ENCODE data around the gene TCEAL2.
"Not testable (repeated sequence)": the region's sequence is repeated elsewhere in the genome, so short reads cannot be mapped to it uniquely, and the experiment has no call there.

TCEAL2 gene

DNA sequence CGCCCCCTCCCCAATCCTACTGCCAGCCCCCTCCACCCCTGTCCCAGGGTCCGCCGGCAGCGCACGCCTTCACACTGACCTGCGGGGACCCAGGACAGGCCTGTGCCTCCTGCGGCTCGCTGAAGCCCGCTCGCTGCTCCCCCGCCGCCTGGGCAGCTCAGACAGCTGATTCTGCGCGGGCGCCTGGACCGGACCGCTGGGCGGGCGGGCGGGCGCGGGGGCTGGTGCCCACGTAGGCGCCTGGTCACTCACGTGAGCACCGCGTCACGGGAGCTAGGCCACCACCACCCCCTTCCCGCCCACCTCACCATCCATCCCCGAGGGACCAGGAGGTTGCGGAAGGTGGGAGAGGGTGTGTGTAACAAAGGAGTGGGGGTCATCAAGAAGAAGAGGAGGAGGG, 16.8 kb downstream of the TCEAL2 start, which contains the start of gene TCEAL6:
Gene TCEAL6 (minus strand): TSS at position 208 of the 400 bp plus-strand sequence.
- H3K27ac ChIP-seq (ENCODE audit: low read depth, low read length); H3K9ac ChIP-seq (ENCODE audit: low read length); H3K36me3 ChIP-seq (ENCODE audit: insufficient read depth, low read length); H3K4me3 ChIP-seq (ENCODE audit: low read depth in 1 of 2, low read length in 2 of 2); H3K4me1 ChIP-seq (ENCODE audit: insufficient read depth, low read length); H3K9me3 ChIP-seq (ENCODE audit: low read length): not testable (repeated sequence)
- H3K27me3 ChIP-seq (ENCODE audit: control insufficient read depth in 1 of 2, insufficient read depth in 2 of 2, low read length in 2 of 2) = peaks cover 12% of the 10 kb centered on the region in 2 donors

DNA sequence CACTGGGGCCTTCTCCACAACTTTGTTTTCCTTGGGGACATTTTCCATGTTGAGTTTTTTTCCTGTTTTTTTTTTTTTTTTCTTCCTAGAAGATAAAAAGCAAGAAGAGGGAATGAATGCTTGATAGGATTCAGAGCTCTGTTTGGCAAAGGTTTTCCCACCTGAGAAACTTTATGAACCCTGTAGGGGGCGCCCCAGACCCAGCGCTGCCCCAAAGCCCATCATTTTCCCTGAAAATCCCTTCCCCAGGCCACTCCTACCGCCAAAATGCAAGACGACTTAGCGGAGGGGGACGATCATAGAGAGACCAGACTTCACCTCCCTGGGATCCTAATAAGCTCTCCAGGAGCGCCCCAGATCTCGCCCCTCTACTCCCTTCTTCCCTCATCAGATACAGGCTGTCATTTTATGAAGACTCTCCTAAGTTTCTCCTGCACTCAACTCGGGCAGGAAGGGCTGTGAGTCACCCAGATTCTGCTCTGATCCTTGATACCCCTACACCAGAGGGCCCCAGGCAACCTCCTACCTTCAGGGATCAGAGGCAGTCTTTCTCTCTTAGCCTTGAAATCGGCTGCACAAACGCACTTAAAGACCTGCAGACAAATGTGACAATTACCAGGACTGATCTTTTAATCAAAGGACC, 28.9 kb downstream of the TCEAL2 start:
- Histone ChIP-seq H3K36me3 (ENCODE audit: insufficient read depth, low read length) (no peaks in the 10 kb centered on the region), H3K27me3 (ENCODE audit: control insufficient read depth in 1 of 2, insufficient read depth in 2 of 2, low read length in 2 of 2) (peaks cover 11 to 30% of the 10 kb centered on the region in 2 donors), H3K9me3 (ENCODE audit: low read length) (no peaks in the 10 kb centered on the region), H3K4me1 (ENCODE audit: insufficient read depth, low read length) (no peaks in the 10 kb centered on the region), H3K4me3 (ENCODE audit: low read depth in 1 of 2, low read length in 2 of 2) (no peak overlapping the region), H3K9ac (ENCODE audit: low read length) (no peak overlapping the region), H3K27ac (ENCODE audit: low read depth, low read length) (no peak overlapping the region)

DNA sequence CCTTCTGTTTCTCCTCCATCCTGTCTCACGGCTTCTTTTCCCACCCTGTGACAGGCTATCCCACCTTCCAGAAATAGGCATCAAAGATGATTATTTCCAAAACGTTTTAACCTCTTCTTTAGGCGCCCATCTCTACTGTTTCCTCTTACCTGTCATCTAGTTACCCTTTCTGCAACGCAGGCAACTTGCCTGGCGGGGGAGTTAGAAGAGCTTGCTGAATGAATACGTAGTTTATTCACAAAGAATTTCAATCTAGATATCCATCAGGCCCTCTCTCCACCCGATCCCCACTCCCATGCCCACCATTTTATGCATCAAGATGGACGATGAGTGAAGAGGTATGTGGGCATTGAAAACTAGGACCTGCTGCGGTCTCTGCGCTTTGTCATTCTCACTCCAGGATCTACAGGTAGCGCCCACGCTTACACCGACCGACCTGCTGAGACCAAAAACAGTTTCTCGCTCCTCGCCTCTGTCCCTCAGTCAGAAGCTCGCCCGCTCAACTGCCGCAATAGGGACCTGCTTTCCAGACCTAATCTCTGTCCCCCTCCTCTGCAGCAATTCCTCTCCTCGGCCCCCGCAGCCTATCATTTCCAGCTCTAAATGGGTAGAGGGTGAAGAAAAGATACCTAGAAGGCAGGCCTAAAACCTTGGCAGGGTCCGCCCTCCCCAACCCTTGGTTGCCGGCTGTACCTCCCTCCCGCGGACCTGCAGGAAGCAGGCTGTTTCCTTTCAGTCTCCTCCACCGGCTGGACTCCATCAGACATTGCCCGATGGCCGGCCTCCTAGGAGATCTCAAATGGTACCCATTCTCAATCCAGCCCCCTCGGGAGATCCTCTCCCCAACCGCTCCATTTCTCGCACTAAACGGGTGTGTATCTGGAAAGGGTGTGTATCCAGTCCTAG, 29.7 kb downstream of the TCEAL2 start:
- H3K9ac ChIP-seq (ENCODE audit: low read length) = no peak overlapping the region
- no peaks in the 10 kb centered on the region for H3K36me3 ChIP-seq (ENCODE audit: insufficient read depth, low read length)
- no peaks in the 10 kb centered on the region for H3K9me3 ChIP-seq (ENCODE audit: low read length)
- no peak overlapping the region for H3K27ac ChIP-seq (ENCODE audit: low read depth, low read length)
- no peaks in the 10 kb centered on the region for H3K4me1 ChIP-seq (ENCODE audit: insufficient read depth, low read length)
- peaks cover 11 to 28% of the 10 kb centered on the region in 2 donors for H3K27me3 ChIP-seq (ENCODE audit: control insufficient read depth in 1 of 2, insufficient read depth in 2 of 2, low read length in 2 of 2)
- peak overlapping the region; percentile 38 to 50 for H3K4me3 ChIP-seq (ENCODE audit: low read depth in 1 of 2, low read length in 2 of 2)

- H3K27ac ChIP-seq (ENCODE audit: low read depth, low read length) = no peak within 1 kb of the TSS
These were observed 30.3 kb downstream of the TCEAL2 start, which contains the start of gene BEX5 for GRCh38 chrX:102155806-102156179. Gene BEX5, minus strand, starts transcription at chrX:102155977. Its CDS starts 1,712 bp downstream, at chrX:102154265.

More at GRCh38 chrX:102155806-102156179, 30.3 kb downstream of the TCEAL2 start, which contains the start of gene BEX5:
- Histone ChIP-seq H3K36me3 (ENCODE audit: insufficient read depth, low read length) (no peaks in the 10 kb centered on the region), H3K9ac (ENCODE audit: low read length) (no peak within 1 kb of the TSS), H3K27me3 (ENCODE audit: control insufficient read depth in 1 of 2, insufficient read depth in 2 of 2, low read length in 2 of 2) (peaks cover 11 to 26% of the 10 kb centered on the region in 2 donors), H3K4me3 (ENCODE audit: low read depth in 1 of 2, low read length in 2 of 2) (peak within 1 kb of the TSS; percentile 38 to 50), H3K9me3 (ENCODE audit: low read length) (no peaks in the 10 kb centered on the region), H3K4me1 (ENCODE audit: insufficient read depth, low read length) (no peaks in the 10 kb centered on the region)
